Erythroblast (primary cell): ENCODE results near the gene JAM2.

Experiments
- GATA1 ChIP-seq: IDR thresholded peaks from 2 replicates; pipeline ENCODE4 v1.6.1; 2011; ENCODE audit warnings: low read depth, mild to moderate bottlenecking, control low read depth, low read length, moderate library complexity
- POLR2A ChIP-seq: IDR thresholded peaks from 2 replicates; pipeline ENCODE4 v1.6.1; 2011; ENCODE audit warnings: mild to moderate bottlenecking, low read length

DNA sequence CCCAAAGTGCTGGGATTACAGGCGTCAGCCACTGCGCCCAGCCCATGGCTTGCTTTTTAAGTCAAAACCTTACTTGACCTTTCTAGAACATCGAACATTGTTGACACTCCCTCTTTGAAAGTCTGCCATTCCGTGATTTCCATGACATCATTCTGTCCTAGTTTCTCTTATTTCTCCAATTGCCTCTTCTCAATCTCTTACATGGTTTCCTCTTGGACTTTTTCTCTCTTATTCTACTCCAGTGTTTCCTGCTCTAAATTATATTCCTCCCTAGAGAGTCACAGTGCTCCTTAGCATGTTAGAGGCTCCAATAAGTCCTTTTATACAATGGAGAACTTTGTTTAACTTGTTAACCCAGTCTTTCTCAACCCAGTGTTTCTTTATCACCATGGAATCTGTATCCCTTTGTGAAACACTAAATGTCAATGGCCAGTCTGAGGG, 25.5 kb downstream of the JAM2 start:
- TF ChIP-seq POLR2A (no peak), GATA1 (no peak)
